ENCODE data around the gene GDF15.

DNA sequence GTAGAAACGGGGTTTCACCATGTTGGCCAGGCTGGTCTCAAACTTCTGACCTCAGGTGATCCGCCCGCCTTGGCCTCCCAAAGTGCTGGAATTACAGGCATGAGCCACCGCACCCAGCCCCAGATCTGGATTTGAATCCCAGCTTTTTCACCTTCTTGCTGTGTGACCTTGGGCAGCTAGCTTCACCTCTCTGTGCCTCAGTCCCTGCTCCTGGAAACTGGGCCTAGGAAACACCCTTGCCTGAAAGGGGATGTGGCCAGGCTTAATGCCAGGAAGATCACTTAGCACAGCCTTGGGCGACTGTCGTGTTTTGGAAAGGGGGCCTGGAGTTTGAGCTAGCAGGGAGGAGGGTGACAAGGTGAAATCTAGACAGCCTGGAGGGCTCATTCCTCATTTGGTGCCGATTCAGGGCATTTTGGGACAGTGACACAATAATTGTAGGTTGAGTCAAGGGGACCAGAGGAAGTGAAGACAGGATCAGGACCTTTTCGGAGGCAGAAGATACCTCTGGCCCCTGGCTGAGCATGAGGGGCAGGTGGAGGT, 43.8 kb upstream of the GDF15 start:
- TF ChIP-seq, protein P1, sequence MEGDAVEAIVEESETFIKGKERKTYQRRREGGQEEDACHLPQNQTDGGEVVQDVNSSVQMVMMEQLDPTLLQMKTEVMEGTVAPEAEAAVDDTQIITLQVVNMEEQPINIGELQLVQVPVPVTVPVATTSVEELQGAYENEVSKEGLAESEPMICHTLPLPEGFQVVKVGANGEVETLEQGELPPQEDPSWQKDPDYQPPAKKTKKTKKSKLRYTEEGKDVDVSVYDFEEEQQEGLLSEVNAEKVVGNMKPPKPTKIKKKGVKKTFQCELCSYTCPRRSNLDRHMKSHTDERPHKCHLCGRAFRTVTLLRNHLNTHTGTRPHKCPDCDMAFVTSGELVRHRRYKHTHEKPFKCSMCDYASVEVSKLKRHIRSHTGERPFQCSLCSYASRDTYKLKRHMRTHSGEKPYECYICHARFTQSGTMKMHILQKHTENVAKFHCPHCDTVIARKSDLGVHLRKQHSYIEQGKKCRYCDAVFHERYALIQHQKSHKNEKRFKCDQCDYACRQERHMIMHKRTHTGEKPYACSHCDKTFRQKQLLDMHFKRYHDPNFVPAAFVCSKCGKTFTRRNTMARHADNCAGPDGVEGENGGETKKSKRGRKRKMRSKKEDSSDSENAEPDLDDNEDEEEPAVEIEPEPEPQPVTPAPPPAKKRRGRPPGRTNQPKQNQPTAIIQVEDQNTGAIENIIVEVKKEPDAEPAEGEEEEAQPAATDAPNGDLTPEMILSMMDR (IDR thresholded peaks at IDR 0.05) = no peak
- TF ChIP-seq EZH2 (IDR thresholded peaks at IDR 0.05; ENCODE audit: borderline replicate concordance, insufficient read depth, low read depth, low read length, poor library complexity, severe bottlenecking) = no peak
